DMS53 treated with DMSO at 0.1 percent for 48 hours (cell line): ENCODE measurements around the gene C7.

Source experiments
- DNase-seq: peaks from one replicate; lab custom pipeline; 2025; ENCODE audit not compliant: unreplicated experiment; lab: John Stamatoyannopoulos, UW

Gene C7

GRCh38 chr5:40915341-40915926 is 6.1 kb downstream of the C7 start:
- no peak for DNase-seq

GRCh38 chr5:40916226-40916625 is 6.9 kb downstream of the C7 start:
- no peak for DNase-seq

- DNase-seq, result no peak
These were observed 19.7 kb downstream of the C7 start for GRCh38 chr5:40928886-40929448.

GRCh38 chr5:40932766-40933165 is 23.5 kb downstream of the C7 start:
- peak; percentile 5 for DNase-seq

- no peak for DNase-seq
These were observed 27.8 kb downstream of the C7 start for GRCh38 chr5:40937075-40937474.

- DNase-seq, result no peak
These were observed 30.5 kb downstream of the C7 start for GRCh38 chr5:40939753-40940152.

- DNase-seq, result peak; percentile 49
These were observed 35.8 kb downstream of the C7 start for GRCh38 chr5:40945111-40945510.

GRCh38 chr5:40955313-40955712 is 46.0 kb downstream of the C7 start:
- DNase-seq, result no peak

- DNase-seq, result no peak
These were observed 47.8 kb downstream of the C7 start for GRCh38 chr5:40957048-40957447.

GRCh38 chr5:40958811-40959210 is 49.5 kb downstream of the C7 start:
- DNase-seq, result no peak

- DNase-seq, result no peak
These were observed 50.7 kb downstream of the C7 start for GRCh38 chr5:40960037-40960436.

- no peak for DNase-seq
These were observed 53.1 kb downstream of the C7 start for GRCh38 chr5:40962207-40962955.

GRCh38 chr5:40972434-40972833 is 63.1 kb downstream of the C7 start:
- no peak for DNase-seq

GRCh38 chr5:40973364-40974004 is 64.2 kb downstream of the C7 start:
- no peak for DNase-seq

GRCh38 chr5:40976041-40976440 is 66.7 kb downstream of the C7 start:
- DNase-seq, result no peak

GRCh38 chr5:40976836-40977235 is 67.5 kb downstream of the C7 start:
- no peak for DNase-seq

- DNase-seq, result no peak
These were observed 72.1 kb downstream of the C7 start for GRCh38 chr5:40981420-40981819.

GRCh38 chr5:40983781-40984180 is 74.5 kb downstream of the C7 start:
- no peak for DNase-seq

GRCh38 chr5:40984884-40985283 is 75.6 kb downstream of the C7 start:
- no peak for DNase-seq

- no peak for DNase-seq
These were observed 76.2 kb downstream of the C7 start for GRCh38 chr5:40985501-40985900.

- DNase-seq, result no peak
These were observed 77.4 kb downstream of the C7 start for GRCh38 chr5:40986666-40987065.

GRCh38 chr5:40987349-40987748 is 78.1 kb downstream of the C7 start:
- DNase-seq, result no peak
